Mesodermal cell (in vitro differentiated cells): Measurements from ENCODE around the gene TEX47. TPM values are rescaled to one million over a fixed set of nuclear protein-coding genes. Genes with fewer than 3 reads are reported as not detected.

Experiments
- H3K27ac ChIP-seq: 2 replicates; pipeline ENCODE4 v1.7.0; 2013; ENCODE audit warnings: mild to moderate bottlenecking, low read depth, low read length, moderate library complexity; ENCODE audit not compliant: severe bottlenecking
- H3K36me3 ChIP-seq: 2 replicates; pipeline ENCODE4 v1.7.1; 2013; ENCODE audit warnings: mild to moderate bottlenecking, low read length, moderate library complexity; ENCODE audit not compliant: control insufficient read depth, insufficient read depth
- H3K4me1 ChIP-seq: one replicate; pipeline ENCODE4 v1.7.1; 2013; ENCODE audit warnings: mild to moderate bottlenecking, low read length; ENCODE audit not compliant: insufficient read depth, control insufficient read depth, poor library complexity, severe bottlenecking
- H3K4me3 ChIP-seq: 2 replicates; pipeline ENCODE4 v1.7.0; 2013; ENCODE audit warnings: low read length, control low read depth, mild to moderate bottlenecking; ENCODE audit not compliant: insufficient read depth, poor library complexity, severe bottlenecking; ENCODE audit errors: extremely low read depth
- H3K9me3 ChIP-seq: 2 replicates; pipeline ENCODE4 v1.7.1; 2013; ENCODE audit warnings: mild to moderate bottlenecking, low read length, moderate library complexity; ENCODE audit not compliant: control insufficient read depth
- WGBS, 2 experiments: methylation state at CpG; one replicate each; pipeline ENCODE4 v1.1.5; 2013; ENCODE audit warnings: missing lambda C conversion rate in 2 of 2; ENCODE audit not compliant: insufficient coverage in 2 of 2; 5-methylcytosine and 5-hydroxymethylcytosine counted together
- polyA plus RNA-seq, 2 experiments: library from polyadenylated mRNA; stranded (reverse); fragments of 50-300 nt; gene quantifications; one replicate each; pipeline ENCODE4 v1.2.3, GENCODE V29; 2013

Gene TEX47
- polyA plus RNA-seq (2013, experiment 1 of 2): not detected
- polyA plus RNA-seq (2013, experiment 2 of 2): not detected

GRCh38 chr7:88795553-88795952, at the start of gene TEX47:
Gene TEX47 (minus strand): TSS chr7:88795737. CDS start chr7:88794942, 795 bp downstream.
- H3K36me3 ChIP-seq: no peaks in the 10 kb centered on the region
- H3K27ac ChIP-seq: no peak within 1 kb of the TSS
- H3K4me3 ChIP-seq: no peak within 1 kb of the TSS
- no peaks in the 10 kb centered on the region for H3K9me3 ChIP-seq
- 89 to 90% methylated on average over 6 to 7 of the region's 7 CpGs for WGBS, 2 experiments
- H3K4me1 ChIP-seq: no peaks in the 10 kb centered on the region

- H3K9me3 ChIP-seq: no peaks in the 10 kb centered on the region
- no peak overlapping the region for H3K4me3 ChIP-seq
- no peaks in the 10 kb centered on the region for H3K36me3 ChIP-seq
- WGBS, 2 experiments: no CpG with 5 or more reads among the region's 12 CpGs
- no peaks in the 10 kb centered on the region for H3K4me1 ChIP-seq
- H3K27ac ChIP-seq: no peak overlapping the region
Measured at GRCh38 chr7:88845091-88845490, 49.6 kb upstream of the TEX47 start.

DNA sequence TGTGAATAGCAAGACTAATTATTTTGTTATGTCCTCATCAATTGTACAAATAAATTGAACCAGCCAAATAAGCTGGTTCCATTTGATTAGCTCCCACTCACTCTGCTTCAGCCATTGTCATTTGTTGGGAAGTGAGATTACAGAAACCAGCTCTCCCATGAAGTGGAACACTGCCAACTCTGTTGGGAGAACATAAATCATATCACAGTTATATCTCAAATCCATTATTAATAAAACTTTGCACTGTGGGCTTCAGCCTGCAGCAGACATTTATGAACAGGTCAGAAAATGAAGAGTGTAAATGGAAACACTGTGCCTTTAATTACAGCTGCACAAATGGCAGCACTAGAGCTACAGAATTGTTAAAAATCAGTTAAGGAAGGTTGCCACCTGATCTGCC, 46.7 kb upstream of the TEX47 start:
- no peak overlapping the region for H3K27ac ChIP-seq
- no peaks in the 10 kb centered on the region for H3K36me3 ChIP-seq
- no peaks in the 10 kb centered on the region for H3K9me3 ChIP-seq
- H3K4me1 ChIP-seq: no peaks in the 10 kb centered on the region
- H3K4me3 ChIP-seq: no peak overlapping the region

GRCh38 chr7:88835147-88835728, 39.7 kb upstream of the TEX47 start:
- WGBS, 2 experiments: no CpG with 5 or more reads among the region's 3 CpGs
- no peak overlapping the region for H3K4me3 ChIP-seq
- H3K36me3 ChIP-seq: no peaks in the 10 kb centered on the region
- H3K9me3 ChIP-seq: no peaks in the 10 kb centered on the region
- H3K4me1 ChIP-seq: no peaks in the 10 kb centered on the region
- H3K27ac ChIP-seq: no peak overlapping the region

DNA sequence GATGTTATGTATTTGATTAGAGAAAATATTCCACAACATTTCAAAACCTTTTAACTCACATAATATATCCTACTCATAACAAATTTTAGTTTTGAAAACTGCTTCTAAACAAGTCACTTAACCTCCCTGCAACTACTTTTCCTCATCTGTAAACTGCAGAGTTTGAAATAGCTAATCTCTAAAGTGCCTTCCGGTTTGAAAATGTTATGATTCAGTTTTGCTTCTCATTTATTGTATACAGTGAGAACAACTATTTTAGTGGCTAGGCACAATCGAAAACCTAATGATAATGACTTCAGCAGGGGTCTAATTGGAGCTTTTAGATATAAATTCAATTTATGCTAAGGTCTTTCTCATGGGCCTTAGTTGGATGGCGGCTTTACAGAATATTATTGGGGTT, 30.7 kb upstream of the TEX47 start:
- WGBS, 2 experiments: no CpG with 5 or more reads among the region's 3 CpGs
- H3K4me1 ChIP-seq: no peaks in the 10 kb centered on the region
- H3K4me3 ChIP-seq: no peak overlapping the region
- no peak overlapping the region for H3K27ac ChIP-seq
- H3K9me3 ChIP-seq: no peaks in the 10 kb centered on the region
- H3K36me3 ChIP-seq: no peaks in the 10 kb centered on the region

- no peaks in the 10 kb centered on the region for H3K4me1 ChIP-seq
- H3K9me3 ChIP-seq: no peaks in the 10 kb centered on the region
- H3K4me3 ChIP-seq: no peak overlapping the region
- H3K36me3 ChIP-seq: no peaks in the 10 kb centered on the region
- no peak overlapping the region for H3K27ac ChIP-seq
Measured at GRCh38 chr7:88818552-88818951, 23.0 kb upstream of the TEX47 start.

DNA sequence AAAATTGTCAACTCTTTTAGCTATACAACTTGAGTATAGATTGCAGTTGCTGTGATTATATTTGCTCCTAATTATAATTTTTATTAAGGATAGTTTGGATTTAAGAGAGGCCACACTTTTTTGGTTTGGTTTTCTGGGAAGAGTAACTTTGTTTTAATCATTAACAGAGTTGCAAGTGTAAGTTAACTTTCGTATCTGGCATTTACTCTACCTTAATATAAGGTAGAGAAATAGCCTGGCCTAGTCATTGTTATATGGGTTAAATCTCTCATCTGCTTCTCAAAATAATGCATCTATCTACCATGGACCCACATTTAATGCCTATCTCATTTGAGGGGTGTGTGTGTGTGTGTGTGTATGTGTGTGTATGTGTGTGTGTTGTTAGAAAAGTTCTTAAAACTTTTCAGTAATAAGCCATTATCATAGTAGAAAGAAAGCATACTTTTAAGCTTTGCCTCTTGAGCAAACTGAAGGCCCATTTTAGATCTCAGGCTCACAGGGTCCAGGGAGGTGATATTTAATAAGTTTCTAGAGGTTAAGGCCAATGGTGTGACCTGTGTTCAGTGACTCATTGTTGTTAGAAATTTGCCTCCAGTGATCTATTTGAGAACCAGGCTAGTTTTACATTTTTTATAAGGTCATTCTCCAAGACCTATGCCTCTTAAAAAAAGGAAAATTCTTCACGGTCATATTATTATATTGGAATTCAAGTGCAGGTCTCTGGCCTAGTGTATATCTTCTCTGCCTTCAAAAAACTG, 10.9 kb upstream of the TEX47 start:
- Histone ChIP-seq H3K36me3 (no peaks in the 10 kb centered on the region), H3K27ac (no peak overlapping the region), H3K4me3 (no peak overlapping the region), H3K4me1 (no peaks in the 10 kb centered on the region), H3K9me3 (no peaks in the 10 kb centered on the region)
- no CpG with 5 or more reads among the region's 2 CpGs for WGBS, 2 experiments

GRCh38 chr7:88801046-88801445, 5.5 kb upstream of the TEX47 start:
- WGBS, 2 experiments: 48 to 51% methylated on average over 2 of the region's 3 CpGs
- Histone ChIP-seq H3K4me3 (no peak overlapping the region), H3K36me3 (no peaks in the 10 kb centered on the region), H3K27ac (no peak overlapping the region), H3K4me1 (no peaks in the 10 kb centered on the region), H3K9me3 (no peaks in the 10 kb centered on the region)

DNA sequence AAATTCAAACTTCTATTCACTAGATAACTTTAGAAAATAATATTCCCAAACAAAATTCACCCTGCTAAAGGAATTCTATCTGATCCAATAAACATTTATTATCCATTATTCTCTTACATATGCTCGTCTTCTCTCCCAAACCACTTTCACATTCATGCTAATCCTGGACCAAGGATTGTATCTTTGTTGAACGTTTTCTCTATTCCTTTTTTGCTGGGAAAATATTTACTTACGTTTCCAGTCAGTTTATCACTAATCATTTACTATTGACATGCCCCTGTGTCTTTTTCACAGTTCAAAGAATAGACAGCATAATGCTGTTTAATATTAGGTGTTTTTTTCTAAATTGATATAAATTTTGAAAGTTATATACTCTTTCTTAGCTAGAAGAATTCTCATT, 3.2 kb downstream of the TEX47 start:
- no peak overlapping the region for H3K4me3 ChIP-seq
- no peaks in the 10 kb centered on the region for H3K4me1 ChIP-seq
- no peak overlapping the region for H3K27ac ChIP-seq
- 60 to 100% methylated on average over 1 of the region's 3 CpGs for WGBS, 2 experiments
- H3K9me3 ChIP-seq: no peaks in the 10 kb centered on the region
- H3K36me3 ChIP-seq: no peaks in the 10 kb centered on the region

GRCh38 chr7:88791891-88792290, 3.6 kb downstream of the TEX47 start:
- H3K36me3 ChIP-seq: no peaks in the 10 kb centered on the region
- no peak overlapping the region for H3K27ac ChIP-seq
- 85 to 100% methylated on average over 3 to 4 of the region's 4 CpGs for WGBS, 2 experiments

DNA sequence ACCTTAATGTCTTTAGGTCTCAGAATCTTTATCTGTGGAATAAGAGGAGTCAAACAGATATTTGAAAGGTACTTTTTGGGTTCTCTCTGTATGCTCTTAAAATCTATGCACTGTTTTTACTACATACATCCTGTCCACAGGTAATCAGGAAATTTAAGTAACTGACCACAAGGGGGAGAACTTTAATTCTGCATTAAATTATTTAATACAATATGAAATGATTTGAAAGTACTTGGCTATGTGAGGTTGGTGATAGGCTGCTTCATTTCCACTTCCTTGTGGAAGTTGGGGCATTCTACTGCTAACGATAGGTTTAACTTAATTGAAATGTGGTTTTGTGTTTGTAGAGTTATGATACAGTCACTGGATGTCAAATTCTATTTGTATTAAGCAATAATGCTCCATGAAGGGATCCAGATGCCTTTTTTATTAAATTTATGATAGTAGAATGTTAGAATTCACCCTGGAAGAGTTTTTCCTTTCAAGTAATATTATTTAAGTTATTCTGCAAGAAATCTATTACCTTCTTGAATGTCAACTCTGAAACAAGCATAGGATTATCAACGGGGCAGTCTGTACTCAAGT, 6.0 kb downstream of the TEX47 start:
- WGBS, 2 experiments: 89% methylated on average over 1 of the region's 2 CpGs; no CpG with 5 or more reads in 1 of the 2 experiments
- Histone ChIP-seq H3K27ac (no peak overlapping the region), H3K9me3 (no peaks in the 10 kb centered on the region), H3K4me3 (no peak overlapping the region), H3K4me1 (no peaks in the 10 kb centered on the region), H3K36me3 (no peaks in the 10 kb centered on the region)

More at GRCh38 chr7:88791891-88792290, 3.6 kb downstream of the TEX47 start:
- no peak overlapping the region for H3K4me3 ChIP-seq
- H3K9me3 ChIP-seq: no peaks in the 10 kb centered on the region
- no peaks in the 10 kb centered on the region for H3K4me1 ChIP-seq
